GM19193 (cell line): ENCODE measurements around the gene KLF14.

Experiments
- POLR2A ChIP-seq: IDR thresholded peaks from 4 replicates; pipeline ENCODE4 v1.6.1; 2011; ENCODE audit not compliant: insufficient read depth, insufficient read length; ENCODE audit errors: extremely low read depth

The KLF14 gene

DNA sequence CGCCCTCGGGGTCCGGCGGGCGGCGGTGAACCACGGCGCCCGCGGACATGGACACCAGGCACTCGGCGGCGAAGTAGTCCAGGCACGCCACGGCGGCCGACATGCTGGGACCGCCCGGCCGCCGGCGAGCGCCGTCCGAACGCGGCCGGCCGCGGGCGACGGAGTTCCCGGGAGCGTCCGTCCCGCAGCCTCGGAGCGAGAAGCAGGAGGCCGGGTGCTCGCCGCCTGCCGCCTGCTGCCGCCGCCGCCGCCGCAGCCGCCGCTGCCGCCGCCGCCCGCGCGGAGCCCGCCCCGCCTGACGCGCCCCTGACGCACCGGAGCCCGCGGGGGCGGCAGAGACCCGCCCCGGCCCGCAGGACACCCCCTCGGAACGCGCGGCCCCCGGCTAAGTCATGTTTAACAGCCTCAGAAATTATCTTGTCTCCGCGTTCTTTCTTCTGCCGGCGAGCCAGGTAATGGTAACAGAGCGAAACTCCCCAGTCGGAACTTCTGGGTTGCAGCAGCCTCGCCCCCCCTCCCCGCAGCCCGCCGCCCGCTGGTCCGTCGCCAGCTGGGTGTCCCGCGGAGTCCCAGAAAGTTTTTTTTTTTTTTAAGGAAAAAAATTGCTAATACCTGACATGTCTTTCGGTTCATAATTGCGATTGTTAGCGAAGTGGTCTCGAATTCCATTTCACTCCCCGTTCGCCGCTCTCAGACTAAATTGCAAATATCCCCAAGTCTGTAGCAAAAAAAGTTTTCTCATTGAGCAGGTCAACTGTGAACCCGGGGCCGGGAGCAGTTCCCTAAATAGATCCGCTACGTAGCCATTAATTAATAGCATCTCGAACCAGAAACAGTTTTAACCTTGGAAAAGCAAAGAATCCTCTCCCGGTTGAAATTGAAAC, at the start of gene KLF14:
Gene KLF14, minus strand, starts transcription at position 277 of the 884 bp plus-strand sequence. Its CDS starts 174 bp downstream, at position 103.
- no peak for TF ChIP-seq POLR2A

DNA sequence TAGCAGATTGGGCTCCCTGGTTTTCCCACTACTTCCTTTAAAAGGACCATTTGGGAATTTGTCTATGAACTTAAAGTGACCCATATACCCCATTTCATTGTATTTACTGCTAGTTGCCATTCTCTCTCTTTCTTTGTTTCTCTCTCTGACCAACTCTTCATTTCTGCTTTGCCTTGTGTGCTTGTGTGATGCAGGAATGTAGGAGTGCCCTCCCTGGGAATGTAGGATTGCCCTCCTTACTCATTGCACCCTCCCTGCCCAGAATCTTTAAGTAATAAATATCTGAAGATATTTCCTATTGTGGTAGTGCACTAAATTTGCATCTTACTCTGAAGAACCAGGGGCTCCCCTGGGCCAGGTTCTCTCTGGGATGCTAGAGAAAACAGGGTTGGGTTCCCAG, 47.3 kb upstream of the KLF14 start:
- no peak for TF ChIP-seq POLR2A

DNA sequence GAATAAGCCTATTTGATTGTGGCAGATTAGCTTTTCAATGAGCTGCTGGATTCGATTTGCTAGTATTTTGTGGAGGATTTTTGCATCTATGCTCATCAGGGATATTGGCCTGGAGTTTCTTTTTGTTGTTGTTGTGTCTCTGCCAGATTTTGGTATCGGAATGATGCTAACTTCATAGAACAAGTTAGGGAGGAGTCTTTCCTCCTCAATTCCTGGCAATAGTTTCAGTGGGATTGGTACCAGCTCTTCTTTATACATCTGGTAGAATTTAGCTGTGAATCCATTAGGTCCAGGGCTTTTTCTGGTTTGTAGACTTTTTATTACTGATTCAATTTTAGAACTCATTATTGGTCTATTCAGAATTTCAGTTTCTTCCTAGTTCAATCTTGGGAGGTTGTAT, 43.4 kb upstream of the KLF14 start:
- TF ChIP-seq POLR2A: no peak

DNA sequence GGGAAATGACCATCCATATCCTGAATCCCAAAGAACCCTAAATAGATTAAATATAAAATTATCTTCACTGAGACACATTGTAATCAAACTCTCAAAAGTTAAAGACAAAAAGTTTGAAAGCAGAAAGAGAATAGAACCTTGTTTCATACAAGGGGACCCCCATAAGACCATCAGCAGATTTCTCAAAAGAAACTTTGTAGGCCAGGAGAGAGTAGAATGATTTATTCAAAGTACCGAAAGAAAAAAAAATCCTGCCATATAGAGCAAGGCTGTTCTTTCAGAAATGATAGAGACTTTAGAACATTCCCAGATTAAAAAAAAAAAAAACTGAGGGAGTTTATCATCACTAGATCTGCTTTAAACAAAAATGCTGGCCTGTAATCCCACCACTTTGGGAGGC, 34.8 kb upstream of the KLF14 start:
- TF ChIP-seq POLR2A: no peak

DNA sequence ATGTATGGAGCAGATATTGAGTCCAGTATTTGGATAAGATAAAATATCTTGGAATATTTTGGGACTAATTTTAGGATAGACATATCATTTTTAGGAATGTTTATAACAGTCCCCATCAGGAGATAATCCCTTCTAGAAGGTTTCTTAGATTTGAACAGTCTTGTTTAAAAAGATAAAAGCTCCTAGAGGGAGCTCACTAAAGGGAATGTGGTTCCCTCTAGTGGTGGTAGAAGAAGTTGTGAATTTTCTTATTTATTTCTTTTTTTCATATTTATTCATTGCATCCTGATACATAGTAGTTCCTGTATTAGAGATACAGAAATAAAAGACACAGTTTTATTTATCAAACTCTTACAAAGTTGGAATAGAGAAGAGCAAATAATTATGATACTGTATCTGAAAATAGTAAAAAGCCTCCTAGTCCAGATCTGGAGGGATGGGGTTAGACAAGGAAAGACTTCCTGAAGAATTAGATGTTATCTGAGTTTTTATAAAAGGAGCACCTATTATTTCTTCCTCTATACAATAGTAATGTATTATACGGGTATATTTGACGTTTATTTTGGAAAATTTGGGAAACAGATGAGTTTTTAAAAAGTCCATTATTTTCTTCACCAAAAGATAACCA, 24.5 kb upstream of the KLF14 start:
- TF ChIP-seq POLR2A: no peak

DNA sequence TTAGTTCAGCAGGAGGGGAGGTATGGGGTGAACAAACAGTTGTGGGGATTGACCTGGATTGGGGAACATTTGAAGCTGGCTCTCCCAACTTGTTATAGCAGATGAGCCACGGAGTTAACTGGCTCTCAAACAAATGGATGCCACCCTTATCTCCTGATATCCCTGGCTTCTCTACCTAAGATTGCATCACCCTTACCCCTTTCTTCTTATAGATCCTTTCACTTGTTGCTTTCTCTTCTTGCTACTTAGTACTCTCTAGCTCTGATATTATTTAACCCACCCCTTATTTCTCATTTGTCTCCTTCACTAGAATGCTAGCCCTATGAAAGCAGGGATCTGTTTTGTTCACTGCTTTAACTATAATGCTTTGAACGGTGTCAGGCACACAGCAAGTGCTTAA, 22.3 kb upstream of the KLF14 start:
- no peak for TF ChIP-seq POLR2A

DNA sequence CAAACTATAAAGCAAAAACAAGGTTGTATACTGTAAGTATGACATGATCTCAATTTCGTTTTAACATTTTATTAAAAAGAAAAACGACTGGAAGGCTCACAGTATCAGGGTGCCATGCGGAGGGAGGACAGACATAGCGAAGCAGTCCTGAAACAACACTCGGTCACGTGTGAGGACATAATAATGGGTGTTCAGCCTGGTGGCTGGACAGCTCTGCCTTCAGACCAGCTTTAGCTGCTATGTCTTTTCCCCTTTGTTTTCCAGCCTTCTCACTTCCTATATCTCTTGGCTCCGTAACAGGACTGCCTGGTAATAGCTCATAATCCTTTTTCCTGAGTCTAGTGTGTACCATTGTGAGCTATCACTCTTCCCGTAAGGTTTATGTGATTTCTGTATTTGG, 18.4 kb upstream of the KLF14 start:
- no peak for TF ChIP-seq POLR2A

DNA sequence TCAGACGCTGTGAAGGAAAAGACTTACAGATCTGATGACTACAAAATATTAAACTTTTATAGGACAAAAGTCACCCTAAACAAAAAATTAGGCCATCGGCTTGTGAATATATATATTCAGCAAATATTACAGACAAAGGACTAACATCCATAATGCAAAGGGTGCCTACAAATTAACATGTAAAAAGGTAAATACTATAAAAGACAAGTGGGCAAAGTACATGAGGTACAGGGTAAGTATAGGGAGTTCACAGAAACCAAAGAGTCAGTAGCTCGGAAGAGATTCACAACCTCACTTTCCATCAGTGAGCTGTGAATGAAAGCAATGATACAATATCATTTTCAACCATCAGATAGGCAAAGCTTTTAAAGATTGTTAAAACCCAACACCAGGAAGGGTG, 16.7 kb upstream of the KLF14 start:
- TF ChIP-seq POLR2A: no peak

DNA sequence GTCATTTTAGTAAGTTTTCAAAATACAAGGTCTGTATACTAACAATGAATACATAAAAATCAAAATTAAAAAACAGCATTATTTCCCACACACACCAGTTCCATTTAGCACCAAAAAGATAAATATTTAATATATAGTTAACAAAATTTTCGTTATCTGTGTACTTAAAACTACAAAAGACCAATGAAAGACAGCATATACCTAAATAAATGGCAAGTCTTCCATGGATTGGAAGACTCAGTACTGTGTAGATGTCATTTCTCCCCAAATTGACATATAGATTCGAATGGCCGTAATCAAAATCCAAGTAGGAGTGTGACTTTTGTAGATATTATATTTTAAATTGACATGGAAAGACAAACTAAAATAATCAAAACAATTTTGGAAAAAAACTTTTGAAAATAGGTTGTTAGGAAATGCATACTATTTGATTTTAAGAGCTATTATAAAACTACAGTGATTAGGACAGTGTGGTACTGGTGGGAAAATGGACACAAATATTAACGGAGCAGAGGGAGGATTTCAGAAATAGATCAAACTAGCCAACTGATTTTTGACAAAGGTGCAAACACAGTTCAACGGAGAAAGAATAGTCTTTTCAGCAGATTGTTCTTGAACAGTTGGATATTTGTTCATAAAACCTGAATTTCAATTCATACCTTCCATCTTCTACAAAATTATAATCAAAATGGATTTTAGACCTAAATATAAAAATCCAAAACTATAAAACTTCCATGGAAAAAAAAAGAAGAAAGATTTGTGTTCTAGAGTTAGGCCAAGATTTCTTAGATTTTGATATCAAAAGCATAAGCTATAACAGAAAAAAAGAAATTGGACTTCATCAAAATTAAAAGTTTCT, 14.8 kb upstream of the KLF14 start:
- TF ChIP-seq POLR2A: no peak

DNA sequence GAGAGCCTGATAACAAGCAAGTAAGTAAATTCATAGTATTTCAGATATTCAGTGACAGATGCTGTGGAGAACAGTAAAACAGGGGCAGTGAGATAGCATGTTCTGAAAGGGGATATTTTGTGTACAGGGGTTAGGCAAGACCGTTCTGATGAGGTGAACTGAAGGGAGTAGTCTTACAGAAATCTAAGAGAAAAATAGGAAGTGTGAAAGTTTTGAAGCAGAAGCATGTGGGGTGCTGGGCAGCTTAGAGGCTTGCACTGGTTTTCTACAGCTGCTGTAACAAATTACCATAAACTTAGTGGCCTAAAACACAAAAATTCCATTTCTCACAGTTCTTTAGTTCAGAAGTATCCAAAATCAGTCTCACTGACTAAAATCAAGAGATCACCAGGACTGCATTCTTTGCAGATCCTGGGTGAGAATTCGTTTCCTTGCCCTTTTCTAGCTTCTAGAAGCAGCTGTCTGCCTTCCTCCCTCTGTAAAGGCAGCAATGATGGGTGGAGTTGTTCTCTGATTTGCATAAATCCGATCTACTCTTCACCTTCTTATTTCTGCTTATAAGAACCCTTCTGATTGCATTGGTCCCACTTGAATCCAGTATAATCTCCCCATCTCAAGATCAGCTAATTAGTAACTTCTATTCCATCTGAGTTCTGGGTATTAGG, 7.5 kb upstream of the KLF14 start:
- TF ChIP-seq POLR2A: no peak

DNA sequence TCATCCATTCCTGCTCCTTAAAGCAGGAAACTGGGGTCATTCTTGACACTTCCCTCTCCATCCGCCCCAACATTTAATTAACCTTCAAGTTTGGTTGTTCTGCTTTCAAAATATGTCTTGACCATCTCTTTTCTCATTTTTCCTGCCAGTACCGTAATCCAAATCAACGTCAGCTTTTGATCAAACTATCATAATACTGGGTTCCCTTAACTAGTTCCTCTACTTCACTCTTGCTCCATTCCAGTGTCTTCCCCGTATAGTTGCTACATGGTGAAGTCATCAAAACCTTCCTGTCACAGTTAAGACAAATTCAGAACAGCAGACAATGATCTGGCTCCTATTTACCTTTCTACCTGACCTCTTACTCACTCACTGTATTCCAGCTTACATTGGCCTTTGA, 6.6 kb upstream of the KLF14 start:
- no peak for TF ChIP-seq POLR2A

DNA sequence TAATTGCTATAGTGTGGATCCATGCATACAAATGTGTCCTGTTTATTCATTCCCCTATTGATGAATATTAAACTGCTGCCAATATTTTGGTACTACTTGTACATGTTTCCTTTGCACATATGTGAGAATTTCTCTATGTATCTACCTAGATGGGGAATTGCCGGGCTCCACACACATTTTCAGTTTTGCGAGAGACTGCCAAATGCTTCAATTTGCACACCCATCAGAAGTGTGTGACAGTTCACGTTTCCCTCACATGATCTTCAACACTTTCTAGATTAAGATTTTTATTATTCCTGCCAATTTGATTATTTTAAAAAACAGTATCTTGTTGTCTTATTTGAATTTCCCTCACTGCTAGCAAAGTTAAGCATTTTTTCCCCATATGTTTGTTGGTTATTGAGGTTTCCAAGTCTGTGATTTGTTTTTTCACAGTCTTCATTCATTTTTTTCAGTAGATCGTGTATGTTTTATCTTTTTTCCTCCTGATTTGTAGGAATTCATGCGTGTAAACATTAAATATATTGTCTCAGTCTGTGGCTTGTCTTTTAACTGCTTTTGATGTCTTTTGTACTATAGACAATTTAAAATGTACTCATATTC, 2.4 kb upstream of the KLF14 start:
- no peak for TF ChIP-seq POLR2A

DNA sequence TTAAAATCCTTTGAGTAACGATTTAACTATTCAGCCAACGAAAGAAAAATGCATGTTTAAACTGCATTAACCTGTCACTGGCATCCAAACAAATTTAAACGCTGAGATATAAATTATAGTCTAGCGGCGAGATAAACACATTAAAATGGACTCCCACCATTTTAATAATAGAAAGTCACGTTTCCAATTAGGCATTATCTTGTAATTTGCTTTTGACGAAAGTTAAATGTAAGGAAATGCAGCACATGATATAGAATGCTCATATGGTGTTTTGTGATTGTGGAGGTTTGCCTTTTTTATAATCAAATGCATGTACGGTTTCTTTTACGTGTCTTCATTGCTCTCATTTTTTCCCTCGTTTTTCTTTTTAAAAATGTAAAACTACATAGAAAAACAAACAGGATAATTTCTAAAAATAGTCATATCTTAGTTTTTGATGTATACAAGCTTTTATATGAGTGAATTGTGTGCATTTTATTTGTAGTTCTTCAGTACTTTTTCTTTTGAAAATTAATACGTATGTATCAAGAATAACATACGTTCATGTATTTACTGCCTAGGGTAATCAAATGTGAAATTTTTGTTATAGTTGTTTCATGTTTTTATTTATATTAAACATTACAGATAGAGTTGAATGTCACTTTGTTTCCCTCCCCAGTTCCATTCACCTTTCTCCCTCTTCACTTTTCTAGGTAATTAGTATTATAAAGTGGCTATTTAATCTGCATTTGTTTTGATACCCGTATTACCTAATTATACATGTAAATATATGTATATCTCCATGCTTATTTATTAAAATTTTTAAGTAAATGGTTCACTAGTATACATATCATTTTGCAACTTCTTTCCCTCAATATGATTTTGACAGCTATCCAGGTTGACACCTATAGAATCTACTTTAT, 1.1 kb upstream of the KLF14 start:
- TF ChIP-seq POLR2A: no peak
